CD4-positive, alpha-beta T cell treated with Interleukin-17A for 4 hours (primary cell): ENCODE data around the gene PXN.
"Not testable (repeated sequence)": the region's sequence is repeated elsewhere in the genome, so short reads cannot be mapped to it uniquely, and the experiment has no call there.

ENCODE experiments used
- DNase-seq: peaks from one replicate; pipeline ENCODE4 v3.0.0-alpha.2; 2020; ENCODE audit warnings: mixed read lengths

PXN gene

GRCh38 chr12:120204171-120204570, 61.4 kb downstream of the PXN start:
- DNase-seq = no peak

GRCh38 chr12:120200364-120200800, 65.1 kb downstream of the PXN start:
- no peak for DNase-seq

- peak; percentile 41 for DNase-seq
Measured at GRCh38 chr12:120199595-120200306, 65.8 kb downstream of the PXN start.

- no peak for DNase-seq
Measured at GRCh38 chr12:120199025-120199424, 66.5 kb downstream of the PXN start.

- DNase-seq = no peak
Measured at GRCh38 chr12:120197542-120197887, 68.0 kb downstream of the PXN start.

GRCh38 chr12:120196817-120197541, 68.6 kb downstream of the PXN start:
- DNase-seq = not testable (repeated sequence)

- no peak for DNase-seq
Measured at GRCh38 chr12:120196363-120196762, 69.2 kb downstream of the PXN start.

GRCh38 chr12:120194534-120195395, 70.8 kb downstream of the PXN start, which contains the start of gene GCN1:
GCN1 (minus strand) TSS chr12:120194715; CDS start chr12:120194697, 18 bp downstream.
- peak; percentile 88 for DNase-seq

- no peak for DNase-seq
Measured at GRCh38 chr12:120194226-120194533, 71.3 kb downstream of the PXN start.

- not testable (repeated sequence) for DNase-seq
Measured at GRCh38 chr12:120193286-120193685, 72.2 kb downstream of the PXN start.

- DNase-seq = no peak
Measured at GRCh38 chr12:120190985-120191480, 74.5 kb downstream of the PXN start.

GRCh38 chr12:120190386-120190785, 75.1 kb downstream of the PXN start:
- DNase-seq = no peak

GRCh38 chr12:120186654-120187053, 78.9 kb downstream of the PXN start:
- DNase-seq = no peak

- DNase-seq = no peak
Measured at GRCh38 chr12:120183211-120183631, 82.3 kb downstream of the PXN start.

- DNase-seq = no peak
Measured at GRCh38 chr12:120181991-120182631, 83.4 kb downstream of the PXN start.

GRCh38 chr12:120180975-120181374, 84.6 kb downstream of the PXN start:
- no peak for DNase-seq

GRCh38 chr12:120175537-120175936, 90.0 kb downstream of the PXN start:
- no peak for DNase-seq

GRCh38 chr12:120175062-120175461, 90.5 kb downstream of the PXN start:
- no peak for DNase-seq

- DNase-seq = no peak
Measured at GRCh38 chr12:120172053-120172452, 93.5 kb downstream of the PXN start.

- no peak for DNase-seq
Measured at GRCh38 chr12:120170631-120171030, 94.9 kb downstream of the PXN start.

- no peak for DNase-seq
Measured at GRCh38 chr12:120169946-120170345, 95.6 kb downstream of the PXN start.

GRCh38 chr12:120168337-120168736, 97.2 kb downstream of the PXN start:
- no peak for DNase-seq
